CD14-positive monocyte (primary cell): ENCODE data around the gene TRABD2A. TPM values are rescaled to one million over a fixed set of nuclear protein-coding genes. Genes with fewer than 3 reads are reported as not detected.
A peak's percentile ranks its signal among the peaks of the same experiment; 100 is the strongest.

Source experiments
- DNase-seq, 3 donors: peaks; one replicate each; pipeline ENCODE4 v3.0.0-alpha.2; 2011 to 2022
- H2AFZ ChIP-seq: 2 replicates; pipeline ENCODE4 v1.6.0; 2012; ENCODE audit warnings: mild to moderate bottlenecking, low read depth, low read length, inconsistent platforms; ENCODE audit not compliant: insufficient read depth, poor library complexity, severe bottlenecking
- H3K27ac ChIP-seq, 2 donors: 1 replicate in 1 of 2; 2 replicates in 1 of 2; pipeline ENCODE4 v1.5.1; 2012 to 2013; ENCODE audit warnings: low read length in 2 of 2, control low read depth in 1 of 2, inconsistent platforms in 1 of 2, low read depth in 1 of 2, mild to moderate bottlenecking in 1 of 2
- H3K27me3 ChIP-seq, 2 donors: one replicate each; pipeline versions ENCODE4 v1.6.0 to v1.6.1; 2011 to 2013; ENCODE audit warnings: low read length in 2 of 2; ENCODE audit not compliant: control insufficient read depth in 2 of 2, insufficient read depth in 2 of 2
- H3K36me3 ChIP-seq, 2 donors: replicated peaks in 1 of 2; 1 replicate in 1 of 2; 2 replicates in 1 of 2; pipeline versions ENCODE4 v1.5.1 to v1.6.1; 2012 to 2013; ENCODE audit warnings: low read length in 2 of 2, control low read depth in 1 of 2, inconsistent platforms in 1 of 2, mild to moderate bottlenecking in 1 of 2; ENCODE audit not compliant: insufficient read depth in 2 of 2, control insufficient read depth in 1 of 2
- H3K4me1 ChIP-seq, 2 donors: 1 replicate in 1 of 2; 2 replicates in 1 of 2; pipeline versions ENCODE4 v1.5.1 to v1.6.1; 2012 to 2013; ENCODE audit warnings: low read length in 2 of 2, control low read depth in 1 of 2, inconsistent platforms in 1 of 2, mild to moderate bottlenecking in 1 of 2, moderate library complexity in 1 of 2; ENCODE audit not compliant: insufficient read depth in 2 of 2, control insufficient read depth in 1 of 2
- H3K4me2 ChIP-seq: replicated peaks from 2 replicates; pipeline ENCODE3; 2012; ENCODE audit warnings: low read length, moderate library complexity, mild to moderate bottlenecking; ENCODE audit not compliant: poor library complexity, severe bottlenecking; ENCODE audit errors: extremely low read depth
- H3K4me3 ChIP-seq, 3 experiments: fragments of 200-600 bp in 1 of 3; sonication (generic) in 1 of 3; replicated peaks in 1 of 3; 1 replicate in 2 of 3; 2 replicates in 1 of 3; pipeline ENCODE4 v1.5.1; 2011 to 2013; ENCODE audit warnings: low read length in 3 of 3, mild to moderate bottlenecking in 3 of 3, control low read depth in 2 of 3, low read depth in 2 of 3, inconsistent platforms in 1 of 3, moderate library complexity in 1 of 3
- H3K79me2 ChIP-seq: 2 replicates; pipeline ENCODE4 v1.6.0; 2012; ENCODE audit warnings: mild to moderate bottlenecking, control low read depth, inconsistent platforms, low read length, moderate library complexity; ENCODE audit not compliant: insufficient read depth
- H3K9ac ChIP-seq: 2 replicates; pipeline ENCODE4 v1.6.0; 2017; ENCODE audit warnings: low read length, mild to moderate bottlenecking; ENCODE audit not compliant: insufficient read depth, poor library complexity, severe bottlenecking
- H3K9me3 ChIP-seq, 2 donors: replicated peaks in 1 of 2; 1 replicate in 1 of 2; 2 replicates in 1 of 2; pipeline versions ENCODE4 v1.5.1 to v1.6.1; 2012 to 2013; ENCODE audit warnings: low read length in 2 of 2, control low read depth in 1 of 2; ENCODE audit not compliant: control insufficient read depth in 1 of 2, insufficient read depth in 1 of 2
- H4K20me1 ChIP-seq: 2 replicates; pipeline ENCODE4 v1.6.0; 2012; ENCODE audit warnings: mild to moderate bottlenecking, low read length, control low read depth, moderate library complexity; ENCODE audit not compliant: insufficient read depth
- H3K27ac Mint-ChIP-seq, 7 donors: one replicate each; pipeline ENCODE4 v1.8.0; 2020; ENCODE audit warnings: mild to moderate bottlenecking in 7 of 7, mixed read lengths in 7 of 7, moderate library complexity in 6 of 7, inconsistent platforms in 2 of 7
- H3K27me3 Mint-ChIP-seq, 3 donors: one replicate each; pipeline ENCODE4 v1.8.0; 2021 to 2022; ENCODE audit warnings: low read depth in 3 of 3, mild to moderate bottlenecking in 3 of 3, mixed read lengths in 3 of 3, moderate library complexity in 3 of 3, inconsistent platforms in 1 of 3
- H3K36me3 Mint-ChIP-seq, 2 donors: one replicate each; pipeline ENCODE4 v1.8.0; 2020; ENCODE audit warnings: mixed read lengths in 2 of 2, inconsistent platforms in 1 of 2, mild to moderate bottlenecking in 1 of 2
- H3K4me1 Mint-ChIP-seq: one replicate; pipeline ENCODE4 v1.8.0; 2020; ENCODE audit warnings: mild to moderate bottlenecking, mixed read lengths
- H3K4me3 Mint-ChIP-seq, 2 donors: one replicate each; pipeline ENCODE4 v1.8.0; 2020; ENCODE audit warnings: mild to moderate bottlenecking in 2 of 2, mixed read lengths in 2 of 2, moderate library complexity in 1 of 2
- H3K9me3 Mint-ChIP-seq, 7 donors: one replicate each; pipeline ENCODE4 v1.8.0; 2020 to 2022; ENCODE audit warnings: mixed read lengths in 7 of 7, mild to moderate bottlenecking in 6 of 7, moderate library complexity in 6 of 7, inconsistent platforms in 2 of 7
- CTCF ChIP-seq: fragments of 200-600 bp; IDR thresholded peaks from one replicate; pipeline ENCODE4 v1.8.0; 2022; ENCODE audit warnings: antibody characterized with exemption, mild to moderate bottlenecking
- WGBS: methylation state at CpG from one replicate; pipeline ENCODE4 v1.1.5; 2013; ENCODE audit warnings: missing lambda C conversion rate; ENCODE audit not compliant: insufficient coverage; 5-methylcytosine and 5-hydroxymethylcytosine counted together
- intact Hi-C, 2 donors: fragments of 100-400 bp; cut with micrococcal nuclease; formaldehyde crosslinking; loops; one replicate each; pipeline versions ENCODE4 v1.15.0 to v1.15.1; 2023
- polyA plus RNA-seq, 3 donors: library from polyadenylated mRNA; depleted of rRNA in 1 of 3; unstranded in 2 of 3; stranded (reverse) in 1 of 3; fragments of 300-500 nt in 2 of 3; fragments of >200 nt in 1 of 3; fragmentation: Illumina TruSeq in 2 of 3; gene quantifications; 1 replicate in 2 of 3; 2 replicates in 1 of 3; pipeline ENCODE4 v1.2.3, GENCODE V29; 2012 to 2021

The TRABD2A gene
- polyA plus RNA-seq, 3 donors, result 0.53 to 0.95 (median 0.79) TPM

GRCh38 chr2:84858937-84859336 lies 21.9 kb downstream of the TRABD2A start:
- Histone ChIP-seq H4K20me1 (no peaks in the 10 kb centered on the region), H3K4me1 (peaks cover 21 to 25% of the 10 kb centered on the region in 2 donors), H3K4me3 (peak overlapping the region in 1 of 3 experiments; percentile 15), H2AFZ (peak overlapping the region; percentile 34), H3K4me2 (peak overlapping the region; percentile 13), H3K27ac (peak overlapping the region in 1 of 2 donors; percentile 17), H3K27me3 (no peaks in the 10 kb centered on the region), H3K79me2 (no peaks in the 10 kb centered on the region), H3K9ac (no peak overlapping the region), H3K9me3 (no peaks in the 10 kb centered on the region), H3K36me3 (no peaks in the 10 kb centered on the region)
- no peak for DNase-seq
- WGBS, result no CpG with 5 or more reads among the region's 3 CpGs
- TF ChIP-seq CTCF, result no peak
- peaks cover 35% of the 10 kb centered on the region for H3K4me1 Mint-ChIP-seq
- H3K27me3 Mint-ChIP-seq, result peaks cover 2 to 6% (median 4%) of the 10 kb centered on the region in 3 donors
- peak overlapping the region; percentile 31 to 76 for H3K4me3 Mint-ChIP-seq
- no peaks in the 10 kb centered on the region for H3K36me3 Mint-ChIP-seq
- intact Hi-C loops, result no loop called here
- H3K27ac Mint-ChIP-seq, result peak overlapping the region in 3 of 7 donors; percentile 53 to 83 (median 74)
- peaks cover 0 to 8% (median 4%) of the 10 kb centered on the region in 7 donors for H3K9me3 Mint-ChIP-seq

- peaks cover 21 to 25% of the 10 kb centered on the region in 2 donors for H3K4me1 ChIP-seq
- no peaks in the 10 kb centered on the region for H3K36me3 ChIP-seq
- H3K9me3 Mint-ChIP-seq, result peaks cover 6 to 15% (median 8%) of the 10 kb centered on the region in 7 donors
- no peak for TF ChIP-seq CTCF
- no peaks in the 10 kb centered on the region for H4K20me1 ChIP-seq
- no peak for DNase-seq
- H3K36me3 Mint-ChIP-seq, result peaks cover 3% of the 10 kb centered on the region in 2 donors
- H3K79me2 ChIP-seq, result no peaks in the 10 kb centered on the region
- H3K4me1 Mint-ChIP-seq, result peaks cover 35% of the 10 kb centered on the region
- peak overlapping the region in 2 of 7 donors; percentile 60 to 79 for H3K27ac Mint-ChIP-seq
- no peak overlapping the region for H3K4me2 ChIP-seq
- H3K27me3 ChIP-seq, result no peaks in the 10 kb centered on the region
- no peak overlapping the region for H3K27ac ChIP-seq
- H3K4me3 Mint-ChIP-seq, result no peak overlapping the region
- intact Hi-C loops, result no loop called here
- no peak overlapping the region for H2AFZ ChIP-seq
- WGBS, result 71% methylated on average over 2 of the region's 3 CpGs
- peaks cover 2 to 6% (median 4%) of the 10 kb centered on the region in 3 donors for H3K27me3 Mint-ChIP-seq
- peaks cover 6 to 7% of the 10 kb centered on the region in 2 donors for H3K9me3 ChIP-seq
- H3K9ac ChIP-seq, result no peak overlapping the region
- no peak overlapping the region for H3K4me3 ChIP-seq
Observed at GRCh38 chr2:84858123-84858522, 22.8 kb downstream of the TRABD2A start.
